ENCODE results near the gene FAM131C.

GRCh38 chr1:16053781-16054502 is 19.5 kb downstream of the FAM131C start:
- TF ChIP-seq CTCF (IDR thresholded peaks at IDR 0.05), result no peak
- no peak for TF ChIP-seq SIN3A (IDR thresholded peaks at IDR 0.05; ENCODE audit: borderline replicate concordance, insufficient read depth, low read depth, low read length)
- TF ChIP-seq REST (IDR thresholded peaks at IDR 0.05; ENCODE audit: insufficient read depth in 1 of 2, low read depth in 2 of 2, low read length in 1 of 2), result no peak
- no peak for TF ChIP-seq TCF7L2 (IDR thresholded peaks at IDR 0.05; ENCODE audit: low read depth, low read length)
- TF ChIP-seq POLR2AphosphoS5 (IDR thresholded peaks at IDR 0.05; ENCODE audit: low read depth, low read length), result no peak

All from Panc1 (cell line).